Measurements from ENCODE around the gene OR52A5. TPM values are rescaled to one million over a fixed set of nuclear protein-coding genes. Genes with fewer than 3 reads are reported as not detected.

The OR52A5 gene
- total RNA-seq (not detected), polyA plus RNA-seq (not detected)
- long read RNA-seq, donor 1: 0 reads
- long read RNA-seq, donor 2: 0 reads
- long read RNA-seq, donor 3: 0 reads
- long read RNA-seq, donor 4: 0 reads
- long read RNA-seq, donor 5: 0 reads

DNA sequence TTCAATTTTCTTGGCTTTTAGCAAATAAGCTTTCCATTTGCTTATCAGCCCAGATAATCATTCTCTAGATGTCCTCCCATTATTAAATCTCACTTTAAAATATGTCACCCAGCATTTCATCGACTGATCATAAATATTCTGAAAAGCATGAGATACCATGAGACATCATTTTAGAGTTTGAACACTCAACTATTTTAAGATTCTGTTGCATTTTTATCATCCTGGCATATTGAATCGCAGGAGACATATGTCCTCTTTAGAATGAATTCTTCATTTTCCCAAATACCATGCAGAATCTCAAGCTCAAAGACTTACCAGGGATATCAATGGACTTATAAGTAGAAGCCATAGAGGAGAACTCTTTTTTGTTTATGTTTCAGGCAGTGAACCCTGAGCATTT lies at the start of gene OR52A5:
OR52A5 (minus strand) TSS at position 361 of the 400 bp plus-strand sequence. CDS start 5,714 bp downstream, outside the sequence.
- H3K27ac ChIP-seq (ENCODE audit: low read depth in 1 of 2, low read length in 1 of 2): no peak within 1 kb of the TSS
- H3K4me3 ChIP-seq: no peak within 1 kb of the TSS
- 86 to 89% methylated on average over 2 of the region's 2 CpGs for WGBS, 2 donors
- no peaks in the 10 kb centered on the region for H3K4me1 ChIP-seq (ENCODE audit: control insufficient read depth in 5 of 5, insufficient read depth in 5 of 5, low read length in 5 of 5)
- DNase-seq (no peak), ATAC-seq (ENCODE audit: insufficient read depth, low FRiP score) (no peak)
- TF ChIP-seq, protein P1, sequence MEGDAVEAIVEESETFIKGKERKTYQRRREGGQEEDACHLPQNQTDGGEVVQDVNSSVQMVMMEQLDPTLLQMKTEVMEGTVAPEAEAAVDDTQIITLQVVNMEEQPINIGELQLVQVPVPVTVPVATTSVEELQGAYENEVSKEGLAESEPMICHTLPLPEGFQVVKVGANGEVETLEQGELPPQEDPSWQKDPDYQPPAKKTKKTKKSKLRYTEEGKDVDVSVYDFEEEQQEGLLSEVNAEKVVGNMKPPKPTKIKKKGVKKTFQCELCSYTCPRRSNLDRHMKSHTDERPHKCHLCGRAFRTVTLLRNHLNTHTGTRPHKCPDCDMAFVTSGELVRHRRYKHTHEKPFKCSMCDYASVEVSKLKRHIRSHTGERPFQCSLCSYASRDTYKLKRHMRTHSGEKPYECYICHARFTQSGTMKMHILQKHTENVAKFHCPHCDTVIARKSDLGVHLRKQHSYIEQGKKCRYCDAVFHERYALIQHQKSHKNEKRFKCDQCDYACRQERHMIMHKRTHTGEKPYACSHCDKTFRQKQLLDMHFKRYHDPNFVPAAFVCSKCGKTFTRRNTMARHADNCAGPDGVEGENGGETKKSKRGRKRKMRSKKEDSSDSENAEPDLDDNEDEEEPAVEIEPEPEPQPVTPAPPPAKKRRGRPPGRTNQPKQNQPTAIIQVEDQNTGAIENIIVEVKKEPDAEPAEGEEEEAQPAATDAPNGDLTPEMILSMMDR (IDR thresholded peaks at IDR 0.05; ENCODE audit: control extremely low read depth, extremely low read depth): no peak
- H3K9me3 ChIP-seq (ENCODE audit: control insufficient read depth in 4 of 4, insufficient read depth in 3 of 4, low read length in 3 of 4): no peaks in the 10 kb centered on the region
- no peak within 1 kb of the TSS for H3K9ac ChIP-seq (ENCODE audit: insufficient read depth in 1 of 2, low read length in 2 of 2)
- H3K27me3 ChIP-seq (ENCODE audit: control insufficient read depth in 3 of 3, insufficient read depth in 3 of 3, low read length in 2 of 3): no peaks in the 10 kb centered on the region
- H3K36me3 ChIP-seq (ENCODE audit: control insufficient read depth in 4 of 4, insufficient read depth in 4 of 4, low read length in 4 of 4): no peaks in the 10 kb centered on the region

DNA sequence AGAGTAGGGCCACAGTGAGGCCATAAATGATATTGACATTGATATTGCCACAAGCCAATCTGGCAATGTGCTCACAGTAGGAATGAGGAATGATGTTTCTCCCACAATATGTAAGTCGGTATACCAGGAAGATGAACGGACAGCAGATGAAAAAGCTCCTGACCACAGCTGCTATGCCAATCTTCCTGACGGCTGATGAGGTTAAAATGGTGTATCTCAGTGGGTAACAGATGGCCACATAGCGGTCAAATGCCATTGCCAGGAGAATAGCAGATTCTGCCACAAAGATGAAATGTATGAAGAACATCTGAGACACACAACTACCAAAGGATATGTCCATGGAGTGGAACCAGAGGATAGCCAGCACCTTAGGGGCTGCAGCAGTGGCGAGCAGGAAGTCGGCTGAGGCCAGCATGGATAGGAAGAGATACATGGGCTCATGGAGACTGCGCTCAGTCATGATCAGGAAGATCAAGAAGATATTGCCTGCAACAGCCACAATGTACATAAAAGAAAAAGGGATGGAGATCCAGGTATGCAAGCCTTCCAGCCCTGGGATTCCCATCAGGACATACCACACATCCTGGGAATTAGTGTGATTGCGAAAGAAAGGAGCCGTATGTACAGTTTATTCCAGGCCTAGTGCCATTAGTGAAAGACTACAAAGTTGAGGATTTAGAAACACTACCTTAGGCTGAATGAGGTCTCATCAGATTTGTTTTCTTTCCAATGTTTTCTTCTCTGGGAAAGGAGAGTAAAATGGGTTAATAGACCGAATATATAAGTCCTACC lies 40.1 kb upstream of the OR52A5 start:
- Histone ChIP-seq H3K4me1 (ENCODE audit: control insufficient read depth in 5 of 5, insufficient read depth in 5 of 5, low read length in 5 of 5) (no peaks in the 10 kb centered on the region), H3K9ac (ENCODE audit: insufficient read depth in 1 of 2, low read length in 2 of 2) (no peak overlapping the region), H3K27me3 (ENCODE audit: control insufficient read depth in 3 of 3, insufficient read depth in 3 of 3, low read length in 2 of 3) (no peaks in the 10 kb centered on the region), H3K9me3 (ENCODE audit: control insufficient read depth in 4 of 4, insufficient read depth in 3 of 4, low read length in 3 of 4) (peaks cover 0 to 1% (median 0%) of the 10 kb centered on the region in 4 donors), H3K27ac (ENCODE audit: low read depth in 1 of 2, low read length in 1 of 2) (no peak overlapping the region), H3K36me3 (ENCODE audit: control insufficient read depth in 4 of 4, insufficient read depth in 4 of 4, low read length in 4 of 4) (no peaks in the 10 kb centered on the region), H3K4me3 (no peak overlapping the region)
- TF ChIP-seq, protein P1 (IDR thresholded peaks at IDR 0.05; ENCODE audit: control extremely low read depth, extremely low read depth): no peak
- WGBS, 2 donors: 82 to 87% methylated on average over 10 of the region's 10 CpGs
- ATAC-seq (ENCODE audit: insufficient read depth, low FRiP score) (no peak), DNase-seq (no peak)

DNA sequence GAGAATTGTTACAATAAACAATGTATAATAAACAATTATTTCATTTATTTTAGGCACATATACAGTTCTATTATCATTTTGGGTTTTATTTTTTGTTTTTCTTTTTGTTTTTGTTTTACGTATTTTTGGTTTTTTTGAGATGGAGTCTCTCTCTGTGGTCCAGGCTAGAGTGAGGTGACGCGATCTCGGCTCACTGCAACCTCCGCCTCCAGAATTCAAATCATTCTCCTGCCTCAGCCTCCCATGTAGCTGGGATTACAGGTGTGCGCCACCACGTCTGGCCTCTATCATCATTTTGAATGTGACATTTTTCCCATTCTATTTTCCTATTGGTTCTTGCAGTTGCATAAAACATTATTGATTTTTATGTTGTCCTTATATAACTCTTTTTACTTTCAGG lies 36.8 kb upstream of the OR52A5 start:
- 93 to 95% methylated on average over 7 of the region's 7 CpGs for WGBS, 2 donors
- TF ChIP-seq, protein P1 (IDR thresholded peaks at IDR 0.05; ENCODE audit: control extremely low read depth, extremely low read depth): no peak

More for the DNA sequence above, 36.8 kb upstream of the OR52A5 start:
- no peak for ATAC-seq (ENCODE audit: insufficient read depth, low FRiP score)
- Histone ChIP-seq H3K27ac (ENCODE audit: low read depth in 1 of 2, low read length in 1 of 2) (no peak overlapping the region), H3K4me1 (ENCODE audit: control insufficient read depth in 5 of 5, insufficient read depth in 5 of 5, low read length in 5 of 5) (no peaks in the 10 kb centered on the region), H3K36me3 (ENCODE audit: control insufficient read depth in 4 of 4, insufficient read depth in 4 of 4, low read length in 4 of 4) (no peaks in the 10 kb centered on the region), H3K4me3 (no peak overlapping the region), H3K9ac (ENCODE audit: insufficient read depth in 1 of 2, low read length in 2 of 2) (no peak overlapping the region), H3K27me3 (ENCODE audit: control insufficient read depth in 3 of 3, insufficient read depth in 3 of 3, low read length in 2 of 3) (no peaks in the 10 kb centered on the region), H3K9me3 (ENCODE audit: control insufficient read depth in 4 of 4, insufficient read depth in 3 of 4, low read length in 3 of 4) (peaks cover 0 to 1% (median 0%) of the 10 kb centered on the region in 4 donors)
- DNase-seq: no peak
